HG03103 (cell line): ENCODE results near the gene IL17RD.

Source experiments
- ATAC-seq: cut with Tn5 transposase; IDR thresholded peaks from one replicate; pipeline ENCODE4 v1.9.1; 2021; ENCODE audit warnings: low read depth; ENCODE audit not compliant: unreplicated experiment

The IL17RD gene

GRCh38 chr3:57074135-57074534, 91.0 kb downstream of the IL17RD start:
- ATAC-seq = no peak

GRCh38 chr3:57073628-57074027, 91.5 kb downstream of the IL17RD start:
- ATAC-seq = no peak

- no peak for ATAC-seq
Observed at GRCh38 chr3:57069503-57069902, 95.7 kb downstream of the IL17RD start.

GRCh38 chr3:57068437-57069089, 96.6 kb downstream of the IL17RD start:
- peak; percentile 99 for ATAC-seq

- no peak for ATAC-seq
Observed at GRCh38 chr3:57066471-57066870, 98.7 kb downstream of the IL17RD start.

GRCh38 chr3:57065588-57065987, 99.6 kb downstream of the IL17RD start:
- no peak for ATAC-seq

GRCh38 chr3:57064572-57064971, 100.6 kb downstream of the IL17RD start:
- ATAC-seq = no peak

GRCh38 chr3:57064001-57064400, 101.2 kb downstream of the IL17RD start:
- ATAC-seq = no peak

GRCh38 chr3:57063032-57063431, 102.1 kb downstream of the IL17RD start:
- ATAC-seq = no peak

- ATAC-seq = no peak
Observed at GRCh38 chr3:57062101-57062631, 103.0 kb downstream of the IL17RD start.

- no peak for ATAC-seq
Observed at GRCh38 chr3:57061556-57061955, 103.6 kb downstream of the IL17RD start.

GRCh38 chr3:57060089-57060821, 104.9 kb downstream of the IL17RD start, which contains the start of gene SPATA12:
SPATA12 (plus strand) TSS chr3:57060664; CDS start chr3:57073695, 13,031 bp downstream.
- no peak for ATAC-seq

GRCh38 chr3:57059411-57059810, 105.7 kb downstream of the IL17RD start:
- no peak for ATAC-seq

GRCh38 chr3:57057351-57057750, 107.8 kb downstream of the IL17RD start:
- ATAC-seq = no peak

GRCh38 chr3:57053122-57053521, 112.0 kb downstream of the IL17RD start:
- ATAC-seq = no peak

- ATAC-seq = no peak
Observed at GRCh38 chr3:57052662-57053061, 112.5 kb downstream of the IL17RD start.

- ATAC-seq = no peak
Observed at GRCh38 chr3:57048728-57049127, 116.4 kb downstream of the IL17RD start.

GRCh38 chr3:57048052-57048671, 117.0 kb downstream of the IL17RD start:
- no peak for ATAC-seq

- no peak for ATAC-seq
Observed at GRCh38 chr3:57046101-57046765, 118.9 kb downstream of the IL17RD start.

GRCh38 chr3:57043518-57043917, 121.6 kb downstream of the IL17RD start:
- ATAC-seq = no peak

GRCh38 chr3:57041674-57042073, 123.5 kb downstream of the IL17RD start:
- no peak for ATAC-seq
